SK-N-SH treated with all-trans-retinoic acid at 6 μM for 48 hours (cell line): ENCODE data around the gene S100A16.

Experiments
- GLIS3 ChIP-seq: fragments of 250-450 bp; sonication (Bioruptor Pico); IDR thresholded peaks from 2 replicates; pipeline ENCODE4 v1.5.0; 2020; ENCODE audit warnings: mild to moderate bottlenecking, moderate library complexity
- OSR1 ChIP-seq: fragments of 250-450 bp; sonication (Bioruptor Pico); IDR thresholded peaks from 2 replicates; pipeline ENCODE4 v1.8.0; 2022; ENCODE audit warnings: moderate library complexity, mild to moderate bottlenecking, inconsistent platforms

- TF ChIP-seq GLIS3 (no peak), OSR1 (CRISPR knock-in tag) (no peak)
Measured at GRCh38 chr1:153563991-153564390, 48.9 kb downstream of the S100A16 start.
